LoVo (cell line): ENCODE measurements around the gene RPS25.
"Not testable (repeated sequence)": the region's sequence is repeated elsewhere in the genome, so short reads cannot be mapped to it uniquely, and the experiment has no call there.

ENCODE experiments used
- DNase-seq: peaks from one replicate; pipeline ENCODE4 v3.0.0-alpha.2; 2016; ENCODE audit warnings: low spot score

The RPS25 gene

DNA sequence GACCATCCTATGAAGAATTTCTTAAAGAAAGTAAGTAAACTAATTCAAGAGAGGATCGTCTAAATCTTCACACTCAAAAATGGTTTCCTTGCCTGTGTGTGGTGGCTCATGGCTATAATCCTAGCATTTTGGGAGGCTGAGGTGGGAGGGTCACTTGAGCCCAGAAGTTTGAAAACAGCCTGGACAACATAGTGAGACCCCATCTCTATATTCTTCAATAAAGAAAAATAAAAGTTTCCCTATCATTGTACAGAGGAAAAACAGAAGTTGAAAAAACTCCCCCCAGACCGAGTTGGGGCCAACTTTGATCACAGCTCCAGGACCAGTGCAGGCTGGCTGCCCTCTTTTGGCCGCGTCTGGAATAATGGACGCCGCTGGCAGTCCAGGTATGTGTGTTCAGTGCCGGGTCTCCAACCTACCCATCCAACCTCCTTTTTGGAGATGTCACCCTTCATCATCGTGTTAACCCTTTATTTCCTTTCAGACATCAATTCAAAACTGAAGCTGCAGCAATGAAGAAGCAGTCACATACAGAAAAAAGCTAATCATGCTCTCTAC, 3.0 kb downstream of the RPS25 start:
- DNase-seq = peak; percentile 30

DNA sequence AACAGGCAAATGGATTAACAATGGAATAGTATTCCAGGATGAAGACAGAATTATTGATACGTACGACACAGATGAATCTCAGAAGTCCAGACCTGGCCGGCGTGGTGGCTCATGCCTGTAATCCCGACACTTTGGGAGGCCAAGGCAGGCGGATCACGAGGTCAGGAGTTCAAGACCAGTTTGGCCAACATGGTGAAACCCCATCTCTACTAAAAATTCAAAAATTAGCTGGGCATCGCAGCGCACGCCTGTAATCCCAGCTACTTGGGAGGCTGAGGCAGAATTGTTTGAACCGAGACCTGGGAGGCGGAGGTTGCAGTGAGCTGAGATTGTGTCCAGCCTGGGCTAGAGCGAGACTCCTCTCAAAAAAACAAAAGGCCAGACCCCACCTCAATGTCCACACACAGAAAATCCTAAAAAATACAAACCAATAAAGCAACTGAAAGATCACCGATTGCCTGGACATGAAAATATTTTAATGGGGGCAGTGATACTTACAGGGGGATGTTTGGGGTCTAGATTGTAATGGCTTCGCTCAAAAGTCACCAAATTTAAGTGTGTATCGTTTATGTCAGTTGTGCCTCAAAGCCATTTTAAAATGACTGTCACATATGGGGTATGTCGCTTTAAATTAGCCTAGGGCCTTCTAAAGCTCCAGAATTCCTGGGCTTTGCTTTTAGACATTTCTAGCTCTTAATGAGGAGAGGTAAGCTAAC, 3.8 kb downstream of the RPS25 start:
- DNase-seq = no peak

DNA sequence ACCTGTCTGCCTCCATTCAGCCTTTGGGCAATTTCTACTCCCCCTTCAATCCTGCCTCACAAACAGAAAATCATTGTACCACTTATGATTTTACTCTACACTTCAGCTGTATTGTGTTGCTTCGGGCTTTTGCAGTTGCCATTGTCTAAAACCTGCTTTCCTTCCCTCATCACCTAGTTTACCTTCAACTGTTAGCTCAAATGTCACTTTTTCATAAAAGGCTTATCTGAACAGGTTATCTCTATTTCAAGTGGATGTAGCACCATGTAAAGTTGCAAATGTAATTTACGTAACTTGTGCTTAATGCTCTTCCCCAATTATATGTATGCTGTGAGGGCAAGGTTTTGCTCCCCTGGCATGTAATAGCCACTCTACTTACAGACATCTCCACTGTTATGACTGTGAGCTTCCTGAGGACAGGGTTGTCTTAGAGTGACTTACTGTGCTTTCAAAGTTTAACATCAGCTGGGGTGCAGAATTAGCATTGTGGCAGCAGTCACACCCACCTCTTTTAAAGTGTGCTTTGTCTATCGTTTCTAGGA, 5.4 kb downstream of the RPS25 start:
- DNase-seq = no peak

DNA sequence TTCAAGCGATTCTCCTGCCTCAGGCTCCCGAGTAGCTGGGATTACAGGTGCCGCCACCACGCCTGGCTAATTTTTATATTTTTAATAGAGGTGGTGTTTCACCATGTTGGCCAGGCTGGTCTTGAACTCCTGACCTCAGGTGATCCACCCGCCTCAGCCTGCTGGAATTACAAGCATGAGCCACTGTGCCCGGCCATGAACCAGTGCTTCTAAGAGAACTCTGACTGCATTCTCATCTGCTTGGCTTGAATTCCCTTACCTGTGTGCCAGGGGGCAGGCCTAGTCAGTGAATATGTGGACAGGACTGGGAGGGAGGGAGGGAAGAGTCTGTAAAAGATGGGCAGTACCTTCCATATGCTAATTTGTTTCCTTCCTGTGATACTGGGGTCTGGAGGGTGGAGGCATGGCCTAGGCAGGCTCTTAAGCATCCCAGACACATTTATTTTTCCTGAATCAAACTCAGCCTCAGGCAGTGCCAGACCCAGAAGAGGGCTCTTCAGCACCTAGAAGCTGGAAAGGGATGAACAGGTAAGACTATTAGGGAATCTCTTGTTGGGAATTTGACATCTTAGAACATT, 6.6 kb downstream of the RPS25 start:
- DNase-seq = no peak

DNA sequence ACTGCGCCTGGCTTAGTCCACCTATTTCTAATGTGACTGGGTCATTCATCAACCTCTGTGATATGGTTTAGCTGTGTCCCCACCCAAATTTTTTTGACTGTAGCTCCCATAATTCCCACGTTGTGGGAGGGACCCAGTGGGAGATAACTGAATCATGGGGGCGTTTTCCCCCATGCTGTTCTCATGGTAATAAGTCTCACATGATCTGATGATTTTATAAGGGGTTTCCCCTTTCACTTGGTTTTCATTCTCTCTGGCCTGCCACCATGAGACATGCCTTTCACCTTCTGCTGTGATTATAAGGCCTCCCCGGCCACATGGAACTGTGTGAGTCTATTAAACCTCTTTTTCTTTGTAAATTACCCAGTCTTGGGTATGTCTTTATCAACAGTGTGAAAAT, 11.5 kb downstream of the RPS25 start:
- no peak for DNase-seq

DNA sequence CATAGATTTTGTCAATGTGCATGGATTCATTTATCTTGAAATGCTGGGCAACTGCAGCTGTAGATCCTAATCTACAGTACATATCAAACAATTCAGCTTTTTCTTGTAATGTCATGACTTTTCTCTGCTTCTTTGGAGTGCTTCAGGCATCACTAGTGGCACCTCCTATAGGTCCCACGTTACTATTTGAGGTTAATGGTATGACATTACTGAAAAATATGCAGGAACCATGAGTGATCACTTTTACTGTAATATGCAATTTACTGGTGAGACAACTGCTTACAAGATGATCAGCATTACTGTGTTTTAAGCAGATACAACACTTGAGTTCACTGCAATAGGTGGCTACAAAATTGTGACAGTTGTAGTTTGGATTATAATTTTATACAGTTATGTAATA, 17.2 kb downstream of the RPS25 start:
- DNase-seq = no peak

DNA sequence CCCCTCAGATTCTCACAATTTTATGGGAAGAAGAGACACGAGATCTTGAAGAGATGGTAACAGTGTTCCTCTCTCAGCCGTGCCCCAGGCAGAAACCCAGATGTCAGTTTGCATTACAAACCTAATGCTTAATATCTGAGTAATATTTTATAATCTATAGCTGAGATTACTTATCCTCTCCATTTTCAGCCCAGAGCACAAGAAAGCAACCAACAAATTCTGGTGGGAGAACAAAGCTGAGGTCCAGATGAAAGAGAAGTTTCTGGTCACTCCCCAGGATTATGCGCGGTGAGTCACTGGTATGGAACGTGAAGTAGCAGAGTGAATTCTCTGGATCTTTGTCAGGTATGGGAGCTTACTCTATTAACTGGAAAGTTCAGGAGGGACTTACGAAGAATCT, 19.3 kb downstream of the RPS25 start:
- peak; percentile 84 for DNase-seq

DNA sequence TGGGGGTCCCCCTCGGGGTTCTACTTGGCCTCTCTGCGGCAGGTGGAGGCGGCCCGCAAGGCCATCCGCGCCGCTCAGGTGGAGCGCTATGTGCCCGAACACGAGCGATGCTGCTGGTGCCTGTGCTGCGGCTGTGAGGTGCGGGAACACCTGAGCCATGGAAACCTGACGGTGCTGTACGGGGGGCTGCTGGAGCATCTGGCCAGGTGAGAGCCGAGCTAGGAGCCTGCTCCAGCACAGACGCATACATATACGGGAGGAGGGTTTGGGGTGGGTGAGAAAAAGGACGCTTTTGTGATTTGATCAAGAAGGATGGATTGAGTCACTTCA, 19.8 kb downstream of the RPS25 start:
- DNase-seq = no peak

DNA sequence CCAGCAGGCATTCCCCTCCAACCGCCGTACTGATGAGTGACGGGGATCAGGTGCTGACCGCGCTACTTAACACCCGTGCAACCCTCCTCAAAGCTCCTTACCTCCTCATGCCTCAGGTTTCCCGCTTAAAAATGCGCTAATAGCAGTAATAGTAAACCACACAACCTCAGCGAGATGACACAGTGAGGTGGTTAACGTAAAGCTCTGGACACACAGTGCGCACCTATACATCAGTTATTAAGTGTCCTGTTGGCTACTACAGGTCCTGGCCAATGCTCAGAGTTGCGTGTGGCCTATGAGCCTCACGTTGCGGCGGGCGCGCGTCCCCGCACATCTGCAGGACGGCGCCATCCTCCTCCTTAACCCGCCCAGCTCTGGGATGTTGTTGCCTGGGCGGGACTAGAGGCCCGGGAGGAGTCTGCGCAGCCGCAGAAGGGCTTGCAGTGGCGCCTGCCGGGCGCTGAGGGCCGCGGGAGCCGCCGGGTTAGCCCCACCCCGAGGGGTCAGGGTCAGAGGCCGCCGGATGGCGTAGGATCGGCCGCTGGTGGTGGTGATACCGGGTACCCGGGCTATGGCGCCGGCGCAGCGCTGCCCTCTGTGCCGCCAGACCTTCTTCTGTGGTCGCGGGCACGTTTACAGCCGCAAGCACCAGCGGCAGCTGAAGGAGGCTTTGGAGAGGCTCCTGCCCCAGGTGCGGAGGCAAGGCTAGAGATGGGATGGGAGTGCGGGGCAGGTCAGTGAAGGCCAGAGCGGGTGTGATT, 20.3 kb downstream of the RPS25 start, which contains the start of gene CENATAC:
Gene CENATAC, plus strand, starts transcription at position 512 of the 761 bp plus-strand sequence. Its CDS starts 60 bp downstream, at position 572.
- DNase-seq = peak; percentile 95

DNA sequence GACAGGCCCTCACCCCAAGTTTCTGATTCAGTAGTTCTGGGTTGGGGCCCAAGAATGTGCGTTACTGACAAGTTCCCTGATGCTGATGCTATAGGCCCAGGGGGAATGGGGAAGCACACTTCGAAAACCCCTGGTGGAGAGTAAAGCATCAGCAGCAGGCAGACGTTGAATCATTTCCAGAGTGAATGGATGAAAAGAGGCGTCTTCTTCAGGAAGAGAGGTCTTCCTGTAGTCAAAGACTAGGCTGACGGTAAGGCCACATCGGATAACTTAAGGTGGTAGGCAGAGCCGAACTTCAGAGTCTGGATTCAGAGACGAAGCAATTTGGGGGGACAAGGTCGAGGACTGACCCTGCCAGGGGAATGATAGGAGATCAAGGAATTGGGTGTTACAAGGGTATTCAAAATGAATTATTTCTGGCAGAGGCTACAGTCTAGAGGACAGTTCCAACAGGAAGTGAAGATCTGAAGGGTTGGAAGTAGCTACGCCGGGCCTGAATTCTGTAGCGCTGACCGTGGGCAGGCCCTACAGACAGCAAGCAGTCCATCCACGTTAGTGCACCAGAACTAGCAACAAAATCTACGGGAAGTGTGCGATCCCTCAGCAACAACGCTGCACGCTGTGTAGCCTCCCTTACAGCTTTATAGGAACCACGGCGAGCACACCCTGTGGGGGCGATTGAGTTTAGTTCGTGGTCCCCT, 21.1 kb downstream of the RPS25 start:
- DNase-seq = no peak

DNA sequence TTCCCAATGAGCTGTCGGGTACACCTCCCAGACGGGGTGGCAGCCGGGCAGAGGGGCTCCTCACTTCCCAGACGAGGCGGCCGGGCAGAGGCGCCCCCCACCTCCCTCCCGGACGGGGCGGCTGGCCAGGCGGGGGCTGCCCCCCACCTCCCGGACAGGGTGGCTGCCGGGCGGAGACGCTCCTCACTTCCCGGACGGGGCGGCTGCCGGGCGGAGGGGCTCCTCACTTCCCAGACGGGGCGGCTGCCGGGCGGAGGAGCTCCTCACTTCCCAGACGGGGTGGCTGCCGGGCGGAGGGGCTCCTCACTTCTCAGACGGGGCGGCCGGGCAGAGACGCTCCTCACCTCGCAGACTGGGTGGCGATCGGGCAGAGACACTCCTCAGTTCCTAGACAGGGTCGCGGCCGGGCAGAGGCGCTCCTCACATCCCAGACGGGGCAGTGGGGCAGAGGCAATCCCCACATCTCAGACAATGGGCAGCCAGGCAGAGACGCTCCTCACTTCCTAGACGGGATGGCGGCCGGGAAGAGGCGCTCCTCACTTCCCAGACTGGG, 26.6 kb downstream of the RPS25 start:
- not testable (repeated sequence) for DNase-seq

DNA sequence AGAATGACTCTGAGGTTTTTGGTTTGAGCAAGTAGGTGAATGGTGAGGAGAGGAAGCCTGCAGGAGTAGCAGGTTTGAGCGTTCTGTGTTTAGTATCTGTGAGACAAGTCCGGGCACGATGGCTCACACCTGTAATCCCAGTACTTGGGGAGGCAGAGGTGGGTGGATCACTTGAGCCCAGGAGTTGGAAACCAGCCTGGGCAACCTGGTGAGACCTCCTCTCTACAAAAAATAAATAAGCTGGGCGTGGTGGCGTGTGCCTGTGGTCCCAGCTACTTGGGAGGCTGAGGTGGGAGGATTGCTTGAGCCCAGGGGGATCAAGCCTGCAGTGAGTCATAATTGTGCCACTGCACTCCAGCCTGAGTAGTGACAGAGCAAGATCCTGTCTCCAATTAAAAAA, 29.9 kb downstream of the RPS25 start:
- DNase-seq = peak; percentile 15

DNA sequence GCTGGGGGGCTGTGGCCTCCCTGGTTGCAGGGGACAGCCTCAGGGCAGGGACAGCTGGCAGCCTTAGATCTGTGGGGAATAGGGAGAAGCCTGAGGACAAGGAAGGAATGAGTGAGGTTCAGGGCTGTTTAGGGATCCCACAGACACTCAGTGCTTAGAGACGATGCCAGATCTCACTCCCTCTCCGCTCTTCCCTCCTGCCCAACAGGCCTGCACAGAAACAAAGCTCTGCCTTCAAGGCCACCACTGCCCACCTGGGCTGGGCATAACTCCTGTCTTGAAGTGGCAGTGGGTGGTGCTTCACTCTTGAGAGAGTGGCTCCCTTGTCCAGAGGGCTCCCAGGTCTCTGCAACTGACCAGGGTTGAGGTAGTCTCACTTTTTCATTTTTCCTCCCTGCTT, 33.3 kb downstream of the RPS25 start:
- DNase-seq = no peak

DNA sequence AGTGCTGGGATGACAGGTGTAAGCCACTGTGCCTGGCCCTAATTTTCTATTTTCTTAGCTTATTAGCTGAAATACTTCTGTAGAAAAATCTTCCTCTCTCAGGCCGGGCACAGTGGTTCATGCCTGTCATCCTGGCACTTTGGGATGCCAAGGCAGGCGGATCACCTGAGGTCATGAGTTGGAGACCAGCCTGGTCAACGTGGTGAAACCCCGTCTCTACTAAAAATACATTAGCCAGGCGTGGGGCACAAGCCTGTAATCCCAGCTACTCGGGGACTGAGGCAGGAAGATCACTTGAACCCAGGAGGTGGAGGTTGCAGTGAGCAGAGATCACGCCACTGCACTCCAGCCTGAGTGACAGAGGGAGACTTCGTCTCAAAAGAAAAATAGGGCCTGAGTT, 33.8 kb downstream of the RPS25 start:
- not testable (repeated sequence) for DNase-seq

DNA sequence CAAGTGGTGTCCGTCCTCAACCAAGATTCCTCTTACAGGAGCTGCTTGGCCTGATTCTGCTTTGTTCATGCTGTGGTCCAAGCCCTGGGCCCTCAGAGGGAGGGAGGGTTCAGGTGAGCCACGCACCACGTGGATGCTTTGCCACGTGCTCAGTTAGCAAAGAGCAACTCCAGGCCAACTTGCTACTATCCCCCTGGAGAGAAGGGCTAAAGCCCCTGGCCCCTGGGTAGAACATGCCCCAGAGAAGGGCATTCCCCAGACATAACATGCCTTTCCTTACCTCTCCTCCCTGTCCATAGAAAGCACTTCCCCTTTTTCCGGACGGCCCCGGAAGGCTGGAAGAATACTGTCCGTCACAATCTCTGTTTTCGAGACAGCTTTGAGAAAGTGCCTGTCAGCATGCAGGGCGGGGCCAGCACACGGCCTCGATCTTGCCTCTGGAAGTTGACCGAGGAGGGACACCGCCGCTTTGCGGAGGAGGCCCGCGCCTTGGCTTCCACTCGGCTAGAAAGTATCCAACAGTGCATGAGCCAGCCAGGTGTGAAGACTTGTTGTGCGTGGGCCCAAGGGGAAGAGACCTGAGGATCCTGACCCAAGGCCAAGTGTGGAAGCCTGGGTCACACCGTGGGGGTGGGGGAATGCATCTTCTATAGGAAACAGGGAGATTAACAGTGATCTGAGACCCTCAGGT, 37.8 kb downstream of the RPS25 start:
- no peak for DNase-seq

DNA sequence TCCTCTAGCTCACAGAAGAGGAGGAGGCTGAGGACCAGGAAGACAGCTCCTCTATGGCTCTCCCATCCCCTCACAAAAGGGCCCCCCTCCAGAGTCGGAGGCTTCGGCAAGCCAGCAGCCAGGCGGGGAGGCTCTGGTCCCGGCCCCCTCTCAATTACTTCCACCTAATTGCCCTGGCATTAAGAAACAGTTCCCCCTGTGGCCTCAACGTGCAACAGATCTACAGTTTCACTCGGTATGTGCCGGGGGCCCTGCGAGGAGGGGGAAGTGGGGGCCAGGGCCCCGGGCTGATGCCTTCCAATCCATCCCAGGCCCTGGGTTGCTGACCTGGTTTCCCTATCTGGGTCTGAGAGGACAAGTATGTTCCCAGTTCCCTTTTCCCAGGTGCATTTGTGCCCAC, 38.7 kb downstream of the RPS25 start:
- DNase-seq = no peak

DNA sequence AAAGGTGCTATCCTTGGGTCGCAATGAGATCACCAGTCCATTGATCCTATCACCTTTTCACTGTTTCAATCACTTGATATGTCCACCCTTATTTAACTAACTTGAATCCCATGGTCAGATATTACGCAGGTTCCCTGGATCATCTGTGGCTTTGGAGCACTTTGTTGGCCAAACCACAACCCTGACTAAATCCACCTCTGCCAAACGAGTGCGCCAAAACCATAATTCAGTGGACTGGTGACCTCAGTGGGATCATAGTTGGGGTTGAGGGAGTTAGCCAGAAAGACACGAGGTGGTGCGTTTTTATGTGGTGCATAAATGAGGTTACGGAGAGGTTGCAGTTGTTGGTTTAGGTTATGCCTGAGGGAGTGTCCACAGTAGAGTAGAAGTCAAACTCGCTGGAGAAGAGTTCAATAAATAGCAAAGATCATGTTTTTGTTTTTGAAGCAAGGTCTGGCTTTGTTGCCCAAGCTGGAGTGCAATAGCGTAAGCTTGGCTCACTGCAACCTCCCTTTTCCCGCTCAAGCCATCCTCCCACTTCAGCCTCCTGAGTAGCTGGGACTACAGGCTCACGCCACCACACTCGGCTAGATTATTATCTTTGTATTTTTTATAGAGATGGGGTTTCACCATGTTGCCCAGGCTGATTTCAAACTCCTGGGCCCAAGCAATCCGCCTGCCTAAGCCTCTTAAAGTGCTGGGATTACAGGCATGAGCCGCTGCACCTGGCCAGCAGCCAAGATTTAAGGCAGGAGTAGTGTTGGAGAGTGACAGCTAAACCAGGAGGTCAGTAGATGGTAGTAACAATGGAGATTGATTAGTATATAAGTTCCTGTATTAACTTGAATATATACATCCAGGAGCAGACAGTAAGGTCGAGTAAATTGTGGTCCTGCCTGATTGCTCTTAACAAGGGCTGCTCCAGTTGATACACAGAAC, 42.1 kb downstream of the RPS25 start:
- DNase-seq = peak; percentile 15

DNA sequence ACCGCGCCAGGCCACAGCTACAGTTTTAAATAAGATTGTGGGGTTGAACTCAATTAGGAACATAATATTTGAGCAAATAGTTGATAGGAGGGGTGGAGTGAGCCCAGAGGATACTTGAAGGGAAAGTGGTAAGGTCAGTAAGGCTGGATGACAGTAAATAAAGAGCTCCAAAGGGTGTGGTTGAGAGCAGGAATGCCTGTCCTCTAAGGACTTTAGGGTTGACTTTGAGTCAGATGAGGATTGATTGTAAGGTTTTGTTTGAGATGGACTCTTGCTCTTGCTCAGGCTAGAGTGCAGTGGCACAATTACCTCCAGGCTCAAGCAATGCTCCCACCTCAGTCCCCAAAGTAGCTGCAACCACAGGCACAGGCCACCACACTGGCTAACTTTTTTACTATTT, 44.2 kb downstream of the RPS25 start:
- no peak for DNase-seq

DNA sequence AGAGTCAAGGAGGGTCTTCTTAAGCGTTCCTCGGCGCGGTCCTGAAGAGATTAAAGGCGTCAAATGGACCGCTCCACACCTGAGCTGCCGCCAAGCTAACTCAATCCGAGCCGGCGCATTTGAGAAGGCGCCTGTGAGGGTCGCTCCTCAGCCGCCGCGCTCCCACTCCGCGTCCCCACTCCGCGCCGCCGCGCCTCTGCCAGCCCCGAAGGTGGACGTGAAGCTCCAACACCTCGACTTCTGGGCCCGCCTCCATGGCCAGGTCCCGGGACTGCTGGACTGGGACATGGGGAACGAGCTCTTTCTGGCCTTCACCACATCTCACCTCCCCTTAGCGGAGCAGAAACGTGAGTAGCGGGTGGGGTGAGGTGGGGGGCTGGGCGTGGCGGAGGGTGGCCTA, 46.5 kb downstream of the RPS25 start, which contains the start of gene FOXR1:
Gene FOXR1, plus strand, starts transcription at position 116 of the 400 bp plus-strand sequence. Its CDS starts 171 bp downstream, at position 287.
- no peak for DNase-seq

DNA sequence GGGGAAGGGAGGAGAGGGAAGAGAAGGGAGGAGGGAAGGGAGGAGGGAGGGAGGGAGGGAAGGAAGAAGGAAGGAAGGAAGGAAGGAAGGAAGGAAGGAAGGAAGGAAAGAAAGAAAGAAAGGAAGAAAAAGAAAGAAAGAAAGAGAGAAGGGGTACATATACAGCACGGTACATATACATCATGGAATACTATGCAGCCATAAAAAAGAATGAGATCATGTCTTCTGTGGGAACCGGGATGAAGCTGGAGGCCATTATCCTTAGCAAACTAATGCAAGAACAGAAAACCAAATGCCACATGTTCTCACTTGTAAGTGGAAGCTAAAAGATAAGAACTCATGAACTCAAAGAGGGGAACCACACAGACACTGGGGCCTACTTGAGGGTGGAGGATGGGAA, 48.6 kb downstream of the RPS25 start:
- DNase-seq = not testable (repeated sequence)
